ENCODE measurements around the gene GMPR2. TPM values are rescaled to one million over a fixed set of nuclear protein-coding genes. Genes with fewer than 3 reads are reported as not detected.

Gene GMPR2
- total RNA-seq: 100 to 1,000 TPM in 1 of 2 donors, 10 to 100 TPM in 1; 54.5 to 106 TPM

DNA sequence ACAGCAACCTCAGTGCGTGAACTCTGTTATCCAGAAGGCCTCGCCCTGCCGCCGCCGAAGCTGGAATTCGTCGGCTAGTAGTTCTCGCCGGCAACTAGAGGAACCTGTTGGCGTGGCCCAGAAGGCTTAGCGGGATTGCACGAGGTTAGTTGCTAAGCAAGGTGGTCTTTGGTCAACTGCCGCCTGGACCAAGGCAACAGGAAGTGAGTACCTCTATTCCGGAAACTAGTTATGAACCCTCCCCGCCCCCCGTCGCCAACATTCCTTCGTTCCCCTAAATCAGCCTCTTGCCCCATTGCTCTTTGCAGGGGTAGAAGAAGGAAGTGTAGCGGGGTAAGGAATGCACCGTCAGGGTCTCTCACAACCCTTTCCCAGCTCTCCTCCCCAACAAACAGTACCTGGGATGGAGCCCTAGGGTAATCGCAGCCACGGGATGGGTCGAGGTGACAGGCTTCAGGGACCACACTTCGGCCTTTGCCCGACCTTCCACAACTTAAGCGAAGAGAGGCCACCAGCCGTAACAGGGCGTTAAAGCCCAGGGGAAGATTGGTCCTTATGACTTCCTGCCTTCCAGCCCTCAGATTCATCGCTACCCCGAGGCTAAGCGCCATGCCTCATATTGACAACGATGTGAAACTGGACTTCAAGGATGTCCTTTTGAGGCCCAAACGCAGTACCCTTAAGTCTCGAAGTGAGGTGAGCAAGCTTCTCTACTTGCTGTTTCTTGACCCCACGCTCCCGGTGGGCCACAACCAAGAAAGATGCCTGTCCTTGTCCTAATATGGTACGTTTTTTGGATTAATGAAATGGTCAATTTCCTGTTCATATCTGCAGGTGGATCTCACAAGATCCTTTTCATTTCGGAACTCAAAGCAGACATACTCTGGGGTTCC lies at the start of gene GMPR2:
GMPR2 (plus strand) TSS at position 285 of the 893 bp plus-strand sequence; CDS start at position 610, 325 bp downstream.
- TF ChIP-seq, protein P1, sequence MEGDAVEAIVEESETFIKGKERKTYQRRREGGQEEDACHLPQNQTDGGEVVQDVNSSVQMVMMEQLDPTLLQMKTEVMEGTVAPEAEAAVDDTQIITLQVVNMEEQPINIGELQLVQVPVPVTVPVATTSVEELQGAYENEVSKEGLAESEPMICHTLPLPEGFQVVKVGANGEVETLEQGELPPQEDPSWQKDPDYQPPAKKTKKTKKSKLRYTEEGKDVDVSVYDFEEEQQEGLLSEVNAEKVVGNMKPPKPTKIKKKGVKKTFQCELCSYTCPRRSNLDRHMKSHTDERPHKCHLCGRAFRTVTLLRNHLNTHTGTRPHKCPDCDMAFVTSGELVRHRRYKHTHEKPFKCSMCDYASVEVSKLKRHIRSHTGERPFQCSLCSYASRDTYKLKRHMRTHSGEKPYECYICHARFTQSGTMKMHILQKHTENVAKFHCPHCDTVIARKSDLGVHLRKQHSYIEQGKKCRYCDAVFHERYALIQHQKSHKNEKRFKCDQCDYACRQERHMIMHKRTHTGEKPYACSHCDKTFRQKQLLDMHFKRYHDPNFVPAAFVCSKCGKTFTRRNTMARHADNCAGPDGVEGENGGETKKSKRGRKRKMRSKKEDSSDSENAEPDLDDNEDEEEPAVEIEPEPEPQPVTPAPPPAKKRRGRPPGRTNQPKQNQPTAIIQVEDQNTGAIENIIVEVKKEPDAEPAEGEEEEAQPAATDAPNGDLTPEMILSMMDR (IDR thresholded peaks at IDR 0.05): peak in 1 of 4 experiments; percentile 3
- peak; percentile 69 for TF ChIP-seq POLR2AphosphoS5 (IDR thresholded peaks at IDR 0.05)
- peak; percentile 25 for TF ChIP-seq POLR2A (IDR thresholded peaks at IDR 0.05)
- Histone ChIP-seq H3K9me3 (no peaks in the 10 kb centered on the region), H3K27me3 (replicated peaks; ENCODE audit: insufficient read depth) (no peaks in the 10 kb centered on the region), H3K27ac (peak within 1 kb of the TSS; percentile 83 to 88), H3K36me3 (peaks cover 3 to 6% of the 10 kb centered on the region in 2 donors), H3K4me1 (replicated peaks) (peaks cover 7% of the 10 kb centered on the region), H3K4me3 (peak within 1 kb of the TSS; percentile 71 to 72)
- DNase-seq (ENCODE audit: low spot score): no peak
- 3% methylated on average over 38 of the region's 38 CpGs for WGBS
- intact Hi-C loops (cut with DNase I): no loop called here

DNA sequence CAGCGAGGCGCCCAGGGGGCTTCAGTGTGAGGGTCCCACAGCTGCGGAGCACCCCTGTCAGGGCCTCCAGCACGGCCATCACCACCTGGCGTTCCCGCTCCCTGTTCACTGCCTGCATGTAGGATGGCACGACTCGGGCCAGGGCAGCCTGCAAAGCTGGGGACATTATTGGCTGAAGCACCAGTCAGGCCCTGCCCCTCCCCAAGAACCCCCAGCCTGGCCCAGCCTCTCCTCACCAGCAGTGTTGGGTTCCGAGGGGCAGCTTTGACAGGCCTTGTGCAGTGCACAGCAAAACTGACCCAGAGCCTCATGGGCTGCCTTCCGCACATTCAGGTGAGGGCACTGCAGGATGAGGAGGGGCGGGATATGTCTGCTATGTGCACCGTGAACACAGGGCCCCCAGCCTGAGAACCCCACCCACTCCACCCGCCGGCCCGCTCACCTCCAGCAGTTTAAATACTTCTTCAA lies 49.7 kb upstream of the GMPR2 start:
- Histone ChIP-seq H3K4me3 (no peak overlapping the region), H3K36me3 (peaks cover 0 to 26% of the 10 kb centered on the region in 2 donors), H3K27me3 (replicated peaks; ENCODE audit: insufficient read depth) (no peaks in the 10 kb centered on the region), H3K4me1 (replicated peaks) (peaks cover 7% of the 10 kb centered on the region), H3K9me3 (no peaks in the 10 kb centered on the region), H3K27ac (no peak overlapping the region)
- no peak for TF ChIP-seq POLR2AphosphoS5 (IDR thresholded peaks at IDR 0.05)
- no peak for TF ChIP-seq POLR2A (IDR thresholded peaks at IDR 0.05)
- TF ChIP-seq, protein P1 (IDR thresholded peaks at IDR 0.05): no peak
- DNase-seq (ENCODE audit: low spot score): no peak
- 89% methylated on average over 13 of the region's 15 CpGs for WGBS
- intact Hi-C loops (cut with DNase I): no loop called here

DNA sequence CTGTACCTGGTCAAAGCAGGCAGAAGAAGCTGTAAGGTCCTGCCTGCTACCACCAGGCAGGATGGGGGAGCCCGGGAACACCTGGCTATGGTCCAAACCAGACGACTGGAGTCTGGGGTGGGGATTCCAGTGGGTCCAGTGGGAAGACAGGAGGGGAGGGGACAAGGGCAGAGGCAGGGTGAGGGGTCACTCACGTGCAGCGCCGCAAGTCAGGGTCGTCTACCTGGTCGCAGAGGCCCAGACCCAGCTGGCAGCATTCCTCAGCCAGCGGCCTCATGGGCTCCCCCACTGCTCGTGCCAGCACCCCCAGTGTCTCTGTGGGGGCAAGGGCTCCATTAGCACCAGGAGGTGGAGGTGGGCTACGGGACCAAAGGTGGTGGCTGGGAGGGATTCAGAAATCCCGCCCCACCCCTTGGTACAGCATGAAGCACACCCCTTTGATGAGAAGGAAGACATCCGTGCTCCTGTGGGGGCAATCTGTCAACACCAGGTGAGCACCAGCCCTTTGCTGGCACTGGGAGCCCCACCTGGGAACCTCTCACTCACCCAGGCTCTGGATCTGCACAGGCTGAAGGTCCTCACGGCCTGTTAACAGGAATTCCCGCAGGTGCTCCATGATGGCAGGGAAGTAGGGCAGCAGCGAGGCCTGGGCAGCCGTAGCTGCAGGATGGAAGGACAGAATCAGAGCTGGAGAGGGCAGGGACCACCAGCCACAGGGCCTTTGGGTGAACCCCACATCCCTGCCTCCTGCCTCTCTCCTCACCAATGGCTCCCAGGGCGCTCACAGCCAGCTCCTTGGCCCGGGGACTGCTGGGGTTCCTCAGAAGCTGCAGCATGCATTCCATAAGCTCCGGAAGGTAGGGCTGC lies 48.4 kb upstream of the GMPR2 start:
- 87% methylated on average over 19 of the region's 19 CpGs for WGBS
- TF ChIP-seq POLR2AphosphoS5 (IDR thresholded peaks at IDR 0.05) (no peak), POLR2A (IDR thresholded peaks at IDR 0.05) (no peak)
- TF ChIP-seq, protein P1 (IDR thresholded peaks at IDR 0.05): no peak
- Histone ChIP-seq H3K27ac (no peak overlapping the region), H3K4me3 (no peak overlapping the region), H3K27me3 (replicated peaks; ENCODE audit: insufficient read depth) (no peaks in the 10 kb centered on the region), H3K4me1 (replicated peaks) (peaks cover 7% of the 10 kb centered on the region), H3K36me3 (peaks cover 0 to 26% of the 10 kb centered on the region in 2 donors), H3K9me3 (no peaks in the 10 kb centered on the region)
- intact Hi-C loops (cut with DNase I): no loop called here
- no peak for DNase-seq (ENCODE audit: low spot score)

DNA sequence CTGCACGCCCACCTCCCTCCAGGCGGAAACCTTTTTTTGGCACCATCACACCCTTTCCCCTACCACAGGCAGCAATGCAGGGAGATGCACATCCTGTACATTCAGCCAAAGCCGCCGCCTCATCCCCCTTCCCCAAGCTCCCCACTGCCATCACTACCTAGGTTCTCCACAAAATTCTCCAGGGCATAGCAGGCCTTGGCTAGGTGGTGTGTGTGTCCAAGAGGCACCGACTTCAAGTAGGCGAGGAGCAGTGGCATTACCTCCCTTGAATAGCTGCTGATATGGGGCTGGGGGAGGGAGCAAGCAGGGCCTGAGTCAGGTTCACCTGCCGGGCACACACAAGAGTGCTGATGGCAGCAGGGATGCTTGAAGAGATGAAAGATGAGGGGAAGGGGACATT lies 47.7 kb upstream of the GMPR2 start:
- 97% methylated on average over 7 of the region's 7 CpGs for whole genome bisulfite sequencing
- intact Hi-C loops (cut with DNase I): no loop called here
- Histone ChIP-seq H3K4me1 (replicated peaks) (peaks cover 4% of the 10 kb centered on the region), H3K27me3 (replicated peaks; ENCODE audit: insufficient read depth) (no peaks in the 10 kb centered on the region), H3K4me3 (no peak overlapping the region), H3K27ac (no peak overlapping the region), H3K9me3 (no peaks in the 10 kb centered on the region), H3K36me3 (peaks cover 0 to 26% of the 10 kb centered on the region in 2 donors)
- no peak for DNase-seq (ENCODE audit: low spot score)
- TF ChIP-seq POLR2AphosphoS5 (IDR thresholded peaks at IDR 0.05): no peak
- no peak for TF ChIP-seq POLR2A (IDR thresholded peaks at IDR 0.05)
- TF ChIP-seq, protein P1 (IDR thresholded peaks at IDR 0.05): no peak
